T-helper 2 cell treated with Interferon-gamma antibody and Interleukin-4, amounts not matched to agents 5 μg/mL and 100 μg/mL, for 36 hours (primary cell): ENCODE results near the gene RAD51.

Experiments
- DNase-seq: peaks from one replicate; pipeline ENCODE4 v3.0.0; 2021; ENCODE audit warnings: low spot score
- H3K27ac Mint-ChIP-seq: one replicate; pipeline ENCODE4 v1.8.0; 2021; ENCODE audit warnings: mild to moderate bottlenecking, mixed read lengths
- H3K27me3 Mint-ChIP-seq: one replicate; pipeline ENCODE4 v1.8.0; 2021; ENCODE audit warnings: low read depth, mixed read lengths
- H3K36me3 Mint-ChIP-seq: one replicate; pipeline ENCODE4 v1.8.0; 2021; ENCODE audit warnings: low read depth, mixed read lengths
- H3K4me1 Mint-ChIP-seq: one replicate; pipeline ENCODE4 v1.8.0; 2021; ENCODE audit warnings: low read depth, mixed read lengths
- H3K4me3 Mint-ChIP-seq: one replicate; pipeline ENCODE4 v1.8.0; 2022; ENCODE audit warnings: mild to moderate bottlenecking, moderate library complexity, mixed read lengths
- H3K9me3 Mint-ChIP-seq: one replicate; pipeline ENCODE4 v1.8.0; 2021; ENCODE audit warnings: mixed read lengths

RAD51 gene

GRCh38 chr15:40739047-40739446 is 44.1 kb downstream of the RAD51 start:
- no peak overlapping the region for H3K27ac Mint-ChIP-seq
- peaks cover 48% of the 10 kb centered on the region for H3K36me3 Mint-ChIP-seq

GRCh38 chr15:40739854-40740253 is 44.9 kb downstream of the RAD51 start:
- no peak for DNase-seq
- Mint-ChIP-seq H3K36me3 (peaks cover 54% of the 10 kb centered on the region), H3K27ac (no peak overlapping the region), H3K4me1 (peaks cover 19% of the 10 kb centered on the region), H3K9me3 (no peaks in the 10 kb centered on the region), H3K27me3 (no peaks in the 10 kb centered on the region), H3K4me3 (no peak overlapping the region)

More at GRCh38 chr15:40739047-40739446, 44.1 kb downstream of the RAD51 start:
- Mint-ChIP-seq H3K4me3 (no peak overlapping the region), H3K27me3 (no peaks in the 10 kb centered on the region), H3K9me3 (no peaks in the 10 kb centered on the region), H3K4me1 (peaks cover 12% of the 10 kb centered on the region)
- no peak for DNase-seq

- H3K36me3 Mint-ChIP-seq: peaks cover 59% of the 10 kb centered on the region
- peak overlapping the region; percentile 73 for H3K4me3 Mint-ChIP-seq
- no peaks in the 10 kb centered on the region for H3K27me3 Mint-ChIP-seq
- no peaks in the 10 kb centered on the region for H3K9me3 Mint-ChIP-seq
- H3K27ac Mint-ChIP-seq: peak overlapping the region; percentile 95
- peaks cover 26% of the 10 kb centered on the region for H3K4me1 Mint-ChIP-seq
- no peak for DNase-seq
These were observed 48.5 kb downstream of the RAD51 start for GRCh38 chr15:40743485-40743901.

DNA sequence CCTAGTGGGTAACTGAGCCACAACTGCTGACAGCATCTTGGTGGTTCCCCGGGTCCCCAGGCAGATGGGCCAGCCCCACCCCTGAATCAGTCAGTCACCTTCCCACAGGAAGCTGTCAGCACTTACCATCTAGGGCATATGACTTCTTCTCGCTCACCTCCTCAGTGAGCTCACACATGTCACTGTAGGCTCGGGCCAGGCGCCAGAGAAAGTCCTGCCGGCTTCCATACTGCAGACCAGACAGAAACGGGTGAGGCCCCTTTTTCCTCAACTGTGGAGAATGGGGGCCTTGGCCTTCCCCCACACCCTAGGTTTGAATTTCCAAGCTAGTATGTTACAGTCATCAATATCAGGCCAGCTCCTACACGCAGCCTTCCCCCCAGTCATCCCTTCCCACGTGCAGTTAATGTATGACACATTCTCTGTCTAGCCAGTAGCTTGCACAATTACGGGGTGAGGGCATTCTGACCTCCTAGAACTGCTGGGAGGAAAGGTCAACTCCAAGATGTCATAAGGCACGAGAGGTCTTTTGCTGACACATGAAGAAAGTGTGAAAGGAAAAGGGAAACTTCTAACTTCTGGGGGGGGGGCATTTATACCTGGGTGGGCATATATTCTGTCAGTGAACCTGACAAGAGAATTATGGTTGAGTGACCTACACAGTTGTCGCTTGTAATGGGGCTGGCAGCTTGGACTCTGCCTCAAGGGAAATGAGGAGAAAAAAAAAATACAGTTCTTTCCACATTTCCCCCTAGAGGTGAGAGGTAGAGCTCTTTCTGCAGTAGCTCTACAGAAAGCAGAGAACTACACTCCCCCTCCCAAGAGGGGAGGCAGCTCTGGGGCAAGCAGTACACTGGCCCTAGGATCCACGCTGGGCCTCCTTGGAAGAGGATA is 49.2 kb downstream of the RAD51 start:
- Mint-ChIP-seq H3K4me1 (peaks cover 26% of the 10 kb centered on the region), H3K27ac (peak overlapping the region; percentile 95), H3K4me3 (peak overlapping the region; percentile 73), H3K27me3 (no peaks in the 10 kb centered on the region), H3K36me3 (peaks cover 53% of the 10 kb centered on the region), H3K9me3 (no peaks in the 10 kb centered on the region)
- DNase-seq: peak; percentile 72

DNA sequence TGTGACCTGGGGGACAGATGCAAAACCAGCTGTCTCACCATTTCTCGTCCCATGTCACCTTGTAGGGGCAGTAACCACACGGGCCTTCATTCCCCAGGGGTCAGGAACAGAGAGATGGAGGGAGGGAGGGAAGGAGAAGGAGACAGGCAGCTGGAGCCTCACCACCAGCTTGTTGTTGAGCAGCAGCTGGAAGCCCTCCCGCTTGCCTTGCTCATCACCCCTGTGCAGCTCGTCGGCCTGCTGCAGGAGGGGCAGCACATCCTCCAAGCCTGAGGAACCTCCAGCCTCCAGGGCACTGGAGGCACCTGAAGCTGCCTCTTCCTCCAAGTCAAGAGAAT is 49.8 kb downstream of the RAD51 start:
- peaks cover 26% of the 10 kb centered on the region for H3K4me1 Mint-ChIP-seq
- H3K27me3 Mint-ChIP-seq: no peaks in the 10 kb centered on the region

DNA sequence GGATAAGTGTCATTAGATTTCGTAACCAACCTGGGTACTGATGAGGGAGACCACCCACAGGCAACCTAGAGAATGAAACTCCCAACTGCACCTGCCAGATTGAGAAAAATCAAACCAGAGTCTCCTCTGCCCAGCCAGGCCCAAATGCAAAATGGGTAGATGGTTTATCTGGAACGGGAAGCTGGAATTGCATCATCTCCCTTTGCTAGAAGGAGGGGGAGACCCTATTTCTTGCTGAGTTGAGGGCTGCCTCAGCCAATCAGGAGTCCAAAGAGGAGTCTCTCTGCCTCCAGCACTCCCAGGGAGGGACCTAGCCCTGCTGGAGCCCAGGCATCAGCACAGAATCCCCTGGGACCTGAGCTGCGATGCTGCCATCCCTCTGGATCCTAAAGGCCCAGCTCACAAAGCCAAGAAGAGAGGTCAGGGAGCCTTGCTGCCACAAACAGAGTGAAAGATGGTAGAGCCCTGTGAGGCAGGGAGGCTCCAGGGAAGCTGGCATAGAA is 52.0 kb downstream of the RAD51 start:
- Mint-ChIP-seq H3K9me3 (no peaks in the 10 kb centered on the region), H3K27me3 (no peaks in the 10 kb centered on the region), H3K27ac (peak overlapping the region; percentile 36), H3K36me3 (peaks cover 51% of the 10 kb centered on the region), H3K4me1 (peaks cover 26% of the 10 kb centered on the region), H3K4me3 (no peak overlapping the region)
- DNase-seq: no peak

More for the DNA sequence above, 49.8 kb downstream of the RAD51 start:
- DNase-seq: no peak
- Mint-ChIP-seq H3K27ac (peak overlapping the region; percentile 95), H3K36me3 (peaks cover 51% of the 10 kb centered on the region), H3K9me3 (no peaks in the 10 kb centered on the region), H3K4me3 (no peak overlapping the region)

DNA sequence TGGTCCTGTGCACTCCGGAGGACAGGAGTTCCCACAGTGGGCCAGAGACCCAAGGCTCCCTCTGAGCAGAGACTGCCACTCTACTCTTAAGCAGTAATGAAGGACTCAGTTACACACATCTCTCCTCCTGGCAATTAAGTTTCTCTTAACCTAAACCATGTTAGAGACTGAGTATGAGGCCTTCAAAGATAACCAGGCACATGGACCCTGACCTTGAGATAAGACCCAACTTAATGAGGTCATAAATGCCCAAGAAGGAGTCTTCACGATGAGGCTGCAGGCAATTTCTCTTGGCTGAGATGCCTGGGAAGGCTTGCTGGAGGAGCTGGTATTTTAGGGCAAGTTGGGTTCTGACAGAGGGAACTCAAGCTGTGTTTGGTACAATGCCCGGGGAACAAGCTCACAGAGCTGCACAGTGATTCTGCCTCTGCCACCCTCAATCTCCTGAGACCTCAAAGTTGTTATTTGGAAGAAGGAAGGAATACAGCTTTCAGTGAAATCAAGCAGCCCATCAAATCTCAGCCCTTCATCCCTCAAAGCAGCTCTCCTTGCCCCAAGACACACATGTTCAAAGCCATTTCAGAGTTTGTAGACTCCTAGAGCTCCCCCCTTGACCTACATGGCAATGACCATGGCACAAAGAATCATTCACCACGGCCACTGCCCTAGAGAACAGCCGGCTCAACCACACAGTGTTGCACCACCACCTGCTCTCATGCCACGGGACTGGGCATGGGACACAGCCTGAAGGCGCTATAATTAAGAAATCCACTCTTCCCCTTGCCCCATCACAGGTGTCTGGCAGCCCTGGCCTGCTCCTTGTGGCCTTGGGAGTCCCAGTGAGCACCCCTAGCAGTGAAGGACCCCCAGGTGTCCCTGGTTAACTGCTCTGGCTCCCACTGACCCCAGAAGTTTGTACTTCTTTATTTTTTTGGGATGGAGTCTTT is 53.0 kb downstream of the RAD51 start:
- Mint-ChIP-seq H3K27ac (no peak overlapping the region), H3K4me3 (no peak overlapping the region), H3K9me3 (no peaks in the 10 kb centered on the region), H3K4me1 (peaks cover 29% of the 10 kb centered on the region), H3K27me3 (no peaks in the 10 kb centered on the region), H3K36me3 (peaks cover 49% of the 10 kb centered on the region)
- DNase-seq: no peak

DNA sequence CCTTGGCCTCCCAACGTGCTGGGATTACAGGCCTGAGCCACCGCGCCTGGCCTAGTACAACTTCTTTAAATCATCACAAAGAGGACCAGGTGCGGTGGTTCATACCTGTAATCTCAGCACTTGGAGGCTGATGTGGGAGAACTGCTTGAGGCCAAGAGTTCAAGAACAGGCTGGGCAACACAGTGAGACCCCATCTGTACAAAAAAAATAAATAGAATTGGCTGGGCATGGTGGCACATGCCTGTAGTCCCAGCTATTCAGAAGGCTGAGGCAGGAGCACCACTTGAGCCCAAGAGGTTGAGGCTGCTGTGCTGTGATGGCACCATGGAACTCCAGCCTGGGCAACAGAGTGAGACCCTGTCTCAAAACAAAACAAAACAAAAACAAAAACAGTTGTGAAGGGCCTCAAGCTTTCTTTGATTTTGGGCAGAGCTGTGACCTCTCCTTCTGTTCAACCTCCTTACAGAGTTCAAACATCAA is 54.2 kb downstream of the RAD51 start:
- Mint-ChIP-seq H3K4me1 (peaks cover 31% of the 10 kb centered on the region), H3K9me3 (no peaks in the 10 kb centered on the region), H3K36me3 (peaks cover 48% of the 10 kb centered on the region), H3K4me3 (no peak overlapping the region), H3K27me3 (no peaks in the 10 kb centered on the region), H3K27ac (no peak overlapping the region)
- DNase-seq: no peak

- H3K27me3 Mint-ChIP-seq: no peaks in the 10 kb centered on the region
- H3K9me3 Mint-ChIP-seq: no peaks in the 10 kb centered on the region
- no peak overlapping the region for H3K4me3 Mint-ChIP-seq
- H3K36me3 Mint-ChIP-seq: peaks cover 38% of the 10 kb centered on the region
- DNase-seq: no peak
- peaks cover 28% of the 10 kb centered on the region for H3K4me1 Mint-ChIP-seq
- H3K27ac Mint-ChIP-seq: no peak overlapping the region
These were observed 55.9 kb downstream of the RAD51 start for GRCh38 chr15:40750885-40751284.

- Mint-ChIP-seq H3K9me3 (no peaks in the 10 kb centered on the region), H3K4me1 (peaks cover 29% of the 10 kb centered on the region), H3K36me3 (peaks cover 34% of the 10 kb centered on the region), H3K4me3 (no peak overlapping the region), H3K27ac (no peak overlapping the region), H3K27me3 (no peaks in the 10 kb centered on the region)
- DNase-seq: no peak
These were observed 56.8 kb downstream of the RAD51 start for GRCh38 chr15:40751745-40752144.

DNA sequence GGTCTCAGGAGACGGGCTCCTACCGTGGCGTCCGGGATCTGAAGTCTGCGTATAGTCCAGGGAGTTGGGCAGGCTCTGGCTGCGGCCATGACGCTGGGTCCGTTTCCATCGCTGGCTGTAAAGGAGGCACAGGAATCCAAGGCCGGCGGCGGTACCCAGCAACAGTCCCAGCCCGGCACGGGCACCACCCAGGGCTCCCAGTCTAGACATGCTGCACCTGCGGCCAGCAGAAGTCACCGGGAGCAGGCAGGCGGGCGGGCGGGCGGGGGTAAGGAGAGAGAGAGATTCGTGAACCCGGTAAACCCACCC is 59.6 kb downstream of the RAD51 start:
- H3K4me1 Mint-ChIP-seq: peaks cover 31% of the 10 kb centered on the region
- H3K27ac Mint-ChIP-seq: peak overlapping the region; percentile 99
- no peaks in the 10 kb centered on the region for H3K27me3 Mint-ChIP-seq
- H3K9me3 Mint-ChIP-seq: no peaks in the 10 kb centered on the region
- peaks cover 22% of the 10 kb centered on the region for H3K36me3 Mint-ChIP-seq
- DNase-seq: no peak
- H3K4me3 Mint-ChIP-seq: peak overlapping the region; percentile 93

DNA sequence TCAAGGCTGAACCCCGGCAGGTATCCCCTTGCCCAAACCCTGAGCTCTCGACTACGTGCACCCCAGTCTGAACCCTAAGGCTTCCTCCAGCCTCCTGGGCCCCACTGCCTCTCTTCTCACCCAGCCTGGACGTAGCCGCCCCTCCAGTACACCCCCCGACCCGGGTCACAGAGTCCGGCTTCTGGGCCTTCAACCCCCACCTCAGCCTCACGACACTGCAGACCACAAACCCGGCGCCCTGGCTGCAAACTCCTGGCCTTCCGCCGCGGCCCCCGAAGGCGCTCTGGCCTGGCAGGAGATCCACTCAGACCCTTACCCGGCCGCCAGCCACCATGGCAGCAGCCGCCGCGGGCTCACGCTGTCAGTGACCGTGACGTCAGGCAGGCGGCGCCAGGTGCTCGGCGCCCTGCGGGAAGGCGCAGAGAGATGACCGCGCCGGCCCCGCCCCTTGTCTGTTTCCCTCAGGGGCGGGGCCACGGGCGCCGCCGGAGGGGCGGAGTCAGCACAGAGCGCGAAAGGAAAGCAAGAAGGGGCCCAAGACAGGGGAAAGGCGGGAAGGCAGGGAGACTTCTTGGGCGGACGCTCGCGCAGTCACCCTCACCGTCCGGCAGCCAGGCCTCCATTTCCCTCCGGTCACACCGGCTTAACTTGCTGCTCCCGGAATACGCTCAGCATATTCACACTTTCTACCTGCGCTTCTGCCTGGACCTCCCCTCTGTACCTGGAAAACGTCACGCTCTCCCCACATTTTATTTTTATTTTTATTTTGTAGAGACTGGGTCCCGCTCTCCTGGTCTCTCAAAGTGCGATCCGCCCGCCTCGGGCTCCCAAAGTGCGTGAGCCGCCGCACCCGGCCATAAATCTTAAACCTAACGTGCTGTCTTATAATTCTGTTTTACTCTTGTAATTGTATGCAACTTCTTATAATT is 60.2 kb downstream of the RAD51 start, which contains the start of gene RMDN3:
RMDN3 (minus strand) TSS at position 372 of the 929 bp plus-strand sequence. CDS start 471 bp downstream, outside the sequence.
- Mint-ChIP-seq H3K36me3 (peaks cover 19% of the 10 kb centered on the region), H3K27ac (peak within 1 kb of the TSS; percentile 99), H3K27me3 (no peaks in the 10 kb centered on the region), H3K4me1 (peaks cover 32% of the 10 kb centered on the region), H3K4me3 (peak within 1 kb of the TSS; percentile 93), H3K9me3 (no peaks in the 10 kb centered on the region)
- DNase-seq: peak; percentile 93

DNA sequence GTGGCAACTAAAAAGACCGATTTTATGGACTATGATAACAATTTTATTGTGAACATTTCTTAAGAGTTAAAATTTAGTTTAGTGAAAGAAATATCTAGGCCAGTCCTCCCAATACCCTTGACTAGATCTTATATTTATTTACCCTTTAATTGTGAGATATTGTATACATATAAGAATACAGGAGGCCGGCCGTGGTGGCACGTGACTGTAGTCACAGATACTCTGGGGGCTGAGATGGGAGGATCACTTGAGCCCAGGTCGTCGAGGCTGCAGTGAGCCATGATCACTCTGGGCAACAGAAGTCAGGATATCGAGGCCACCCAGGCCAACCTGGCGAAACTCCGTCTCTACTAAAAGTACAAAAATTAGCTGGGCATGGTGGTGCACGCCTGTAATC is 60.8 kb downstream of the RAD51 start:
- Mint-ChIP-seq H3K4me3 (peak overlapping the region; percentile 93), H3K27me3 (no peaks in the 10 kb centered on the region), H3K9me3 (no peaks in the 10 kb centered on the region), H3K27ac (peak overlapping the region; percentile 99), H3K36me3 (peaks cover 18% of the 10 kb centered on the region), H3K4me1 (peaks cover 35% of the 10 kb centered on the region)
- DNase-seq: no peak
